AG09309 (cell line): Measurements from ENCODE around the gene STEAP3.

ENCODE experiments used
- DNase-seq: peaks from one replicate; pipeline ENCODE4 v3.0.0-alpha.2; 2010; ENCODE audit warnings: low read depth
- H3K4me3 ChIP-seq: 2 replicates; pipeline ENCODE4 v1.5.1; 2011; ENCODE audit warnings: mild to moderate bottlenecking, low read depth, low read length, moderate library complexity; ENCODE audit not compliant: control insufficient read depth
- CTCF ChIP-seq: IDR thresholded peaks from 2 replicates; pipeline ENCODE4 v1.5.1; 2011; ENCODE audit warnings: mild to moderate bottlenecking, low read depth, low read length, inconsistent platforms; ENCODE audit not compliant: insufficient read depth, control insufficient read depth; ENCODE audit errors: missing control alignments

Gene STEAP3

GRCh38 chr2:119234021-119235019, 10.7 kb downstream of the STEAP3 start:
- no peak overlapping the region for H3K4me3 ChIP-seq
- DNase-seq: no peak
- peak; percentile 29 for TF ChIP-seq CTCF

- no peak overlapping the region for H3K4me3 ChIP-seq
- no peak for DNase-seq
- TF ChIP-seq CTCF: no peak
Measured at GRCh38 chr2:119236796-119237195, 13.2 kb downstream of the STEAP3 start.

GRCh38 chr2:119240311-119241204, 16.9 kb downstream of the STEAP3 start:
- TF ChIP-seq CTCF: no peak
- DNase-seq: no peak
- H3K4me3 ChIP-seq: no peak overlapping the region

- no peak for TF ChIP-seq CTCF
- no peak for DNase-seq
Measured at GRCh38 chr2:119241205-119241532, 17.5 kb downstream of the STEAP3 start.

GRCh38 chr2:119242276-119243119, 18.9 kb downstream of the STEAP3 start:
- no peak for DNase-seq
- no peak for TF ChIP-seq CTCF
- no peak overlapping the region for H3K4me3 ChIP-seq

More at GRCh38 chr2:119241205-119241532, 17.5 kb downstream of the STEAP3 start:
- no peak overlapping the region for H3K4me3 ChIP-seq

GRCh38 chr2:119243621-119244020, 20.0 kb downstream of the STEAP3 start:
- H3K4me3 ChIP-seq: no peak overlapping the region
- no peak for TF ChIP-seq CTCF
- no peak for DNase-seq
